ENCODE measurements around the gene SNX30.

Gene SNX30

GRCh38 chr9:112784020-112784785 is 33.6 kb downstream of the SNX30 start:
- DNase-seq = no peak

GRCh38 chr9:112785986-112786385 is 35.4 kb downstream of the SNX30 start:
- no peak for DNase-seq

- no peak for DNase-seq
Observed at GRCh38 chr9:112786829-112787520, 36.4 kb downstream of the SNX30 start.

DNA sequence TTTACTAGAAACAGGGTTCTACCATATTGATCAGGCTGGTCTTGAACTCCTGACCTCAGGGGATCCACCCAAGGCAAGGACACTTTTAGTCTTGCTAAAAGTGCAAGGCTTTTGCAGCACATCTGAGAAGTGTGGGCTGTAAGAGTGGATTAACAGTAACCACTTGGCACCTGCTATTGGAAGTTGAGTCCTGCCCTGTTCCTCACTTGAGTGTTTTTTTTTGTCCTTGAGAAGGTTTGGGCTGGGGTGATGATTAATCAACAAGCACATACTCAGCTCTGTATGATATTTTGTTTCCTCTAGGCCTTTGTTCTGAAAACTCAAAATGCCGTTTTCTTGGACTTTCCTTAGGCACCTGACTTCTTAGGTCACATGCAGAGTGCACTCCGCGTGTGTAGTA is 37.4 kb downstream of the SNX30 start:
- DNase-seq = no peak

GRCh38 chr9:112789473-112789872 is 38.9 kb downstream of the SNX30 start:
- no peak for DNase-seq

GRCh38 chr9:112789891-112790774 is 39.6 kb downstream of the SNX30 start:
- no peak for DNase-seq

DNA sequence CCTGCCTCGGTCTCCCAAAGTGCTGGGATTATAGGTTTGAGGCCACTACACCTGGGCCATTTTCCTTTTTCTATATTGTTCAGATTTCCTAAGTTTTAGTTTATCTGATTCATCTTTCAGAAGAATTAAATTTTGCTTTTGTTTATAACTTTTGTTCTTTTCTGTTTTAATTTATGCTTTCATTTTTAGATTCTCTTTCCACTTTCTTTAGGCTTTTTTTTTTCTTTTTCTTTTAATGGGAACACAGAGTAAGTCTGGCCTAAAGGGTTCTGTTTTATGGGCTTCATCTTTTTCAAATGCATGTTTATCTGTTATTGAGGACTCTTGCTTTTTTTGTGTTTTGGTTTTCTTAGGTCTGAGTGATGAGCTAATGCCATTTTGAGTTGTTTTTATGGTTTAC is 42.1 kb downstream of the SNX30 start:
- no peak for DNase-seq

GRCh38 chr9:112793213-112793810 is 42.8 kb downstream of the SNX30 start:
- peak; percentile 80 to 81 for DNase-seq

- no peak for DNase-seq
Observed at GRCh38 chr9:112794731-112795130, 44.2 kb downstream of the SNX30 start.

DNA sequence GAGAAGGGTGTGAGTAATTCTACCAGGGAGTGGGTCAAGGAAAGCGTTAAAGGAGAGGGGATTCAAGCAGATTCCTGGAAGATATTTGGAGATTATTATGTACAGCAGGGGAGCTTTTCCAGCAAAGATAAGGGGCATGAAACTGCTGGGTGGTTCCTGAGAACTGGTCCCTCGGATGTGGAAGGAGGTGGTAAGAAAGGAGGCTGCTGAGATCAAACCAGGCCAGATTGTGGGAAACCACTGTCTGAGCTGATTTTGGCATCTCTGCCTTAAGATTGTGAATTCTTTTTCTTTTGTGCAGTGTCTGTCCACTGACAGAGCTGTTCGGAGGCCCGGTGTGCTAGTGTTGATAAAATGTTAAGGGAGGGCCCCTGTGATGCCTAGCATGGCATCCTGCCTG is 45.4 kb downstream of the SNX30 start:
- no peak for DNase-seq

GRCh38 chr9:112796485-112796884 is 45.9 kb downstream of the SNX30 start:
- no peak for DNase-seq

DNA sequence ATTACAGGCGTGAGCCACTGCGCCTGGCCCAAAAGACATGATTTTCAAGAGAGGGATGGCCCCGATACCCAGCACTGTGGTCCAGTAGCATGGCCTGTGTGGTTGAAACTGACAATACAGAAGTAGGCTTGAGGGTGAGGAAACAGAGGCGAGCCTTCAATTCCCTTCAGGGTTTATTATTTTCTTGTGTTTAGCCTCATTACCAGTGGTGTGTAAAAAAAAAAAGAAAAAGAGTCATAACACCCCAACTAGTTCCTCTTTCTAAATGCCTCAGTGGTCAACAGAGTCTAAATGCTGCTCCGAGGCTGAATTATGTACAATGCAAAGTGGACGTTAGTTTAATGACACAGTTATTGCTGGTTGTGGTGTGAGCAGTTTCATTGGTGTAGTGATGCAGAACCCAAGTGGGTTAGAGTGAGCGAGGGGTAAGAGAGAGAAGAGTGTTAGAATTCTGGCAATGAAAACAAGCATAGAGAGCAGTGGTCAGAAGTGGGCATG is 58.8 kb downstream of the SNX30 start:
- peak in 1 of 2 donors; percentile 8 for DNase-seq

GRCh38 chr9:112809906-112810305 is 59.3 kb downstream of the SNX30 start:
- DNase-seq = no peak

DNA sequence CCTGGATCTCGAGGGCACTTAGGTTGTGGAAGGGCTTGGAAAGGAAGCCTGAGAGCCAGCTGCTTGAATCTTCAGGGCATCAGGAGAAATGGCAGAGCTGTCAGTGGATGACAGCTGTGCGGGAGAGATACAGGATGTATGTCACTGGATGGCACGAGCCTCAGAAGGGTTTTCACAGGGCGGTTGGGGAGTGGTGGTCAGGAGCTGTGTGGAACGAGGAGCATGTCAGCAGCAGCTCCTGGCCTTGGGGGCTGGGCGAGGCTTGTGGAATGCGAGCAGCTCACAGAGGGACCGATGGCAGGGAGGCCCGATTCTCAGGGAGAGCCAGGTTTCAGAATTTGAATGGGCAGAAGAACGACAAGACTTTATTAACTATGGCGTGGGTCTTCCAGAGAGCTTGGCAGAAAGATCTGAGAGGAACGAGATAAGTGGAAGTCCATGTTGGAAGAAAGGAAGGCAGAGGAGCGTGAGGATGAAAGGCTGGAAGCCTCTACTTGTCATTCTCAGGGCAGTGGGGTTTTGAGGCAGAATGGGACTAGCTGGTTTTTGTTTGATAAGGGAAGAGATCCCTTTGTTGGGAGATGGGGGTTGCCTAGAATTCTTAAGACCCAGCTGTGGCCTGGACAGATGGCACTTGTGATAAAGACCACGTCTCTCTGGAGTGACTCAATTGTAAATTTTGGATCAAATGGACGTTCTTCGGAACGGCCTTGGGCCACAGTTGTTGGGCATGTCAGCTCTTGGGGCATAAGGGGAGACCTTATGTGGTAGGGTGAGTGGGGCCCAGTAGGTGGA is 60.3 kb downstream of the SNX30 start:
- DNase-seq = no peak

DNA sequence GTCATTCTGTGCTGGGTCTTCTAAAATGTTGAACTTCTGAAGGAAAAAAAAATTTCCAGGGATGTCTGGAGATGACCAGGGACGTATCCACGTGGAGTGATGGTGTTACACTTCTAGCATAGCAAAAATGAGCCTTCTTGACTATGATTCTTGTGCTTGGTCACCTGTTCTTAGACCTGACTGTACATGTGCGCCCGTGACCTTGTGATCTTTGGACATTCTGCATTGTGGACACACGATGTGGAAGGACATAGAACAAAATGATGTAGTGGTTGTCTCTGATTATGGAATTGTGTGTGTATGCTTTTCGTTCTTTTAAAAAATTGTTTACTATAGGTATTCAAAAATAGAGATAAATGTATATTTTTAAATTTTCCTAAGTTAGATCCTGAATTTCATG is 61.0 kb downstream of the SNX30 start:
- DNase-seq = no peak

GRCh38 chr9:112815868-112816267 is 65.3 kb downstream of the SNX30 start:
- no peak for DNase-seq

DNA sequence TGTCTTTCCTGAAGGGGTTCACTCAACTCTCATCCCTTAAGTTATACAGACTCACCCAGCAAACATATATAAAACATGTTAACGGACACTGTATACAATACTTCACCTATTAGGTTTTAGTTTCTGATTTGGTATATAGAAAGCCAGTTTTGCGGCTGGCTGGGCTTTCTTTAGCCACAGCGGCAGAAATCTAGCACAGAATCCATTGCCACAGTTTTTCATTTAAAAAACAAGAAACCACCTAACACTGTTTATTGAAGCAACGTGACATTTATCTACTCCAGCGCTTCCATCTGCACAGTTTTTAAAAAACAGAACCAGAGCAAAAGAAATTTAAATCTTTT is 67.3 kb downstream of the SNX30 start:
- no peak for DNase-seq

- DNase-seq = peak; percentile 12 to 16
Observed at GRCh38 chr9:112819635-112820496, 69.3 kb downstream of the SNX30 start.

DNA sequence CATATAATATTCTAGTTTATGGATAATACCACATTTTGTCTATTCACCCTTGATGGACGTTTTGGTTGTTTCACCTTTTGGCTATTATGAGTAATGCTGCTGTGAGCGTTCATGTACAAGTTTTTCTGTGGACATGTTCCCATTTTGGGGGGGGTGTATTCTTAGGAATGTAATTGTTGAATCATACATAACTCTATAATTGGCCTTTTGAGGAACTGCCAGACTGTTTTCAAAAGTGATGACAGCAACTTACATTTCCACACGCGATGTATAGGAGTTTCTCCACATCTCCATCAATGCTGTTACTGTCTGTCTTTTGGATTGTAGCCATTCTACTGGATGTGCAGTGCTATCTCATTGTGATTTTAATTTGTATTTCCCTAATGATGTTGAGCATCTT is 70.3 kb downstream of the SNX30 start:
- DNase-seq = no peak

- DNase-seq = no peak
Observed at GRCh38 chr9:112822618-112823017, 72.1 kb downstream of the SNX30 start.

- DNase-seq = no peak
Observed at GRCh38 chr9:112823257-112823656, 72.7 kb downstream of the SNX30 start.

Measured in CD4-positive, alpha-beta T cell treated with Interleukin-1 beta for 1 hour (primary cell).